CD4-positive, alpha-beta memory T cell (primary cell): ENCODE measurements around the gene FNBP1. TPM values are rescaled to one million over a fixed set of nuclear protein-coding genes. Genes with fewer than 3 reads are reported as not detected.

Source experiments
- CTCF ChIA-PET: fragments of 350-600 bp; sonication (Branson Sonifier 250); formaldehyde crosslinking; loops from one replicate; lab custom pipeline; 2021; ENCODE audit warnings: inconsistent platforms; ENCODE audit not compliant: partially characterized antibody; lab: Charles Lee
- POLR2A ChIA-PET: fragments of 350-600 bp; sonication (Branson Sonifier 250); formaldehyde crosslinking; loops from one replicate; lab custom pipeline; 2021; ENCODE audit not compliant: partially characterized antibody; lab: Charles Lee
- DNase-seq, 5 donors: peaks; one replicate each; pipeline versions ENCODE4 v3.0.0 to v3.0.0-alpha.2; 2020 to 2022; ENCODE audit warnings: mixed read lengths in 1 of 5
- H3K27ac ChIP-seq: one replicate; pipeline ENCODE4 v1.7.0; 2013; ENCODE audit warnings: low read depth, low read length
- H3K27me3 ChIP-seq: 2 replicates; pipeline ENCODE4 v1.7.0; 2013; ENCODE audit warnings: mild to moderate bottlenecking, low read length, moderate library complexity; ENCODE audit not compliant: insufficient read depth
- H3K36me3 ChIP-seq: 2 replicates; pipeline ENCODE4 v1.7.0; 2013; ENCODE audit warnings: mild to moderate bottlenecking, low read length, moderate library complexity; ENCODE audit not compliant: insufficient read depth
- H3K4me1 ChIP-seq: 2 replicates; pipeline ENCODE4 v1.7.0; 2013; ENCODE audit warnings: mild to moderate bottlenecking, low read length, moderate library complexity; ENCODE audit not compliant: insufficient read depth
- H3K4me3 ChIP-seq, 2 donors: one replicate each; pipeline ENCODE4 v1.7.0; 2013; ENCODE audit warnings: low read length in 2 of 2, mild to moderate bottlenecking in 1 of 2
- H3K9me3 ChIP-seq, 2 donors: one replicate each; pipeline ENCODE4 v1.7.0; 2013; ENCODE audit warnings: low read length in 2 of 2, control low read depth in 1 of 2; ENCODE audit not compliant: control insufficient read depth in 1 of 2
- H3K27ac Mint-ChIP-seq, 7 donors: one replicate each; pipeline ENCODE4 v1.8.0; 2020 to 2021; ENCODE audit warnings: mixed read lengths in 7 of 7, mild to moderate bottlenecking in 6 of 7, inconsistent platforms in 3 of 7, moderate library complexity in 3 of 7
- H3K27me3 Mint-ChIP-seq, 2 donors: one replicate each; pipeline ENCODE4 v1.8.0; 2020 to 2021; ENCODE audit warnings: mixed read lengths in 2 of 2
- H3K36me3 Mint-ChIP-seq, 2 donors: one replicate each; pipeline ENCODE4 v1.8.0; 2020 to 2021; ENCODE audit warnings: mixed read lengths in 2 of 2, inconsistent platforms in 1 of 2, mild to moderate bottlenecking in 1 of 2
- H3K4me1 Mint-ChIP-seq, 4 donors: one replicate each; pipeline ENCODE4 v1.8.0; 2020 to 2021; ENCODE audit warnings: mixed read lengths in 4 of 4, mild to moderate bottlenecking in 1 of 4
- H3K4me3 Mint-ChIP-seq, 8 donors: one replicate each; pipeline ENCODE4 v1.8.0; 2020 to 2021; ENCODE audit warnings: mixed read lengths in 8 of 8, mild to moderate bottlenecking in 7 of 8, moderate library complexity in 6 of 8, inconsistent platforms in 3 of 8
- H3K9me3 Mint-ChIP-seq, 8 donors: one replicate each; pipeline ENCODE4 v1.8.0; 2020 to 2021; ENCODE audit warnings: mixed read lengths in 8 of 8, mild to moderate bottlenecking in 5 of 8, inconsistent platforms in 3 of 8, moderate library complexity in 1 of 8
- intact Hi-C: fragments of 100-400 bp; cut with micrococcal nuclease; formaldehyde crosslinking; loops from one replicate; pipeline ENCODE4 v1.15.1; 2023
- polyA plus RNA-seq, 2 donors: library from polyadenylated mRNA; unstranded; fragments of 300-500 nt; fragmentation: Illumina TruSeq; gene quantifications; one replicate each; pipeline ENCODE4 v1.2.3, GENCODE V29; 2021
- total RNA-seq, 2 experiments: library from RNA; stranded (reverse); gene quantifications; one replicate each; pipeline ENCODE4 v1.2.3, GENCODE V29; 2021

The FNBP1 gene
- total and polyA plus RNA-seq, 4 experiments from 2014 or later = 143 to 202 (median 181) TPM

DNA sequence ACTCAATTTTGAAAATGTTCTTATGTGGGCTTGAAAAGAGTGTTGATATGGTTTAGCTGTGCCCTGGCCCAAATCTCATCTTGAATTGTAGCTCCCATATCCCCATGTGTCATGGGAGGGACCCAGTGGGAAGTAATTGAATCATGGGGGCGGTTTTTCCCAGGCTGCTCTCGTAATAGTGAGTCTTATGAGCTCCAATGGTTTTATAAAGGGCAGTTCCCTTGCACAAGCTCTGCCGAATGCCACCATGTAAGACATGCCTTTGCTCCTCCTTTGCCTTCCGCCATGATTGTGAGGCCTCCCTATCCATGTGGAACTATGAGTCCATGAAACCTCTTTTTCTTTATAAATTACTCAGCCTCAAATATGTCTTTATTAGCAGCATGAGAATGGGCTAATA lies 136.7 kb downstream of the FNBP1 start:
- Mint-ChIP-seq H3K27me3 (no peaks in the 10 kb centered on the region), H3K36me3 (peaks cover 57 to 76% of the 10 kb centered on the region in 2 donors), H3K4me3 (no peak overlapping the region), H3K4me1 (peaks cover 17 to 36% (median 23%) of the 10 kb centered on the region in 4 donors), H3K9me3 (no peaks in the 10 kb centered on the region), H3K27ac (peak overlapping the region in 4 of 7 donors; percentile 20 to 72 (median 46))
- no peak for DNase-seq
- no peaks in the 10 kb centered on the region for H3K4me1 ChIP-seq
- no peak overlapping the region for H3K27ac ChIP-seq
- POLR2A ChIA-PET = interaction anchor here (1.5 to 4.0 kb wide), 2 partner anchors 18 to 39 kb away, joined by 3 to 14 read pairs; no protein-coding TSS in a partner anchor
- H3K9me3 ChIP-seq = no peaks in the 10 kb centered on the region
- intact Hi-C loops = no loop called here
- H3K36me3 ChIP-seq = peaks cover 53% of the 10 kb centered on the region
- CTCF ChIA-PET = interaction anchor here (1.0 kb wide), 1 partner anchor 26 kb away, joined by 3 read pairs; no protein-coding TSS in a partner anchor
- H3K4me3 ChIP-seq = no peak overlapping the region
- H3K27me3 ChIP-seq = no peaks in the 10 kb centered on the region

GRCh38 chr9:129904734-129905133 lies 138.3 kb downstream of the FNBP1 start:
- H3K36me3 ChIP-seq = peaks cover 64% of the 10 kb centered on the region
- no peaks in the 10 kb centered on the region for H3K27me3 ChIP-seq
- Mint-ChIP-seq H3K4me3 (peak overlapping the region in 1 of 8 donors; percentile 63), H3K36me3 (peaks cover 62 to 79% of the 10 kb centered on the region in 2 donors), H3K4me1 (peaks cover 14 to 32% (median 17%) of the 10 kb centered on the region in 4 donors), H3K27ac (peak overlapping the region; percentile 33 to 88 (median 81)), H3K27me3 (no peaks in the 10 kb centered on the region), H3K9me3 (no peaks in the 10 kb centered on the region)
- no peak for DNase-seq
- intact Hi-C loops = no loop called here
- H3K9me3 ChIP-seq = no peaks in the 10 kb centered on the region
- no peak overlapping the region for H3K27ac ChIP-seq
- ChIA-PET CTCF (interaction anchor here (0.8 to 1.6 kb wide), 4 partner anchors 10 to 19 kb away, joined by 3 to 5 read pairs (median 4); no protein-coding TSS in a partner anchor), POLR2A (interaction anchor here (0.7 to 4.4 kb wide), 7 partner anchors 8 to 20 kb away, joined by 3 to 24 read pairs (median 4); no protein-coding TSS in a partner anchor)
- no peaks in the 10 kb centered on the region for H3K4me1 ChIP-seq
- no peak overlapping the region for H3K4me3 ChIP-seq

- H3K4me1 ChIP-seq = no peaks in the 10 kb centered on the region
- no peak overlapping the region for H3K4me3 ChIP-seq
- no peak overlapping the region for H3K27ac ChIP-seq
- POLR2A ChIA-PET = interaction anchor here (0.7 to 4.4 kb wide), 3 partner anchors 11 to 18 kb away, joined by 4 to 24 read pairs (median 5); no protein-coding TSS in a partner anchor
- CTCF ChIA-PET = interaction anchor here (0.6 to 1.3 kb wide), 3 partner anchors 11 to 119 kb away, joined by 3 to 5 read pairs (median 3); no protein-coding TSS in a partner anchor
- no peaks in the 10 kb centered on the region for H3K27me3 Mint-ChIP-seq
- intact Hi-C loops = no loop called here
- no peaks in the 10 kb centered on the region for H3K9me3 ChIP-seq
- no peaks in the 10 kb centered on the region for H3K9me3 Mint-ChIP-seq
- peaks cover 67 to 86% of the 10 kb centered on the region in 2 donors for H3K36me3 Mint-ChIP-seq
- H3K4me3 Mint-ChIP-seq = no peak overlapping the region
- H3K4me1 Mint-ChIP-seq = peaks cover 11 to 37% (median 27%) of the 10 kb centered on the region in 4 donors
- peaks cover 61% of the 10 kb centered on the region for H3K36me3 ChIP-seq
- no peaks in the 10 kb centered on the region for H3K27me3 ChIP-seq
- DNase-seq = no peak
- H3K27ac Mint-ChIP-seq = peak overlapping the region; percentile 15 to 87 (median 73)
These were observed 140.3 kb downstream of the FNBP1 start for GRCh38 chr9:129902740-129903134.

- H3K27ac Mint-ChIP-seq = peak overlapping the region; percentile 17 to 92 (median 80)
- CTCF ChIA-PET = interaction anchor here (0.8 to 1.3 kb wide), 2 partner anchors 12 to 17 kb away, joined by 3 read pairs; no protein-coding TSS in a partner anchor
- Histone ChIP-seq H3K27me3 (no peaks in the 10 kb centered on the region), H3K4me1 (peaks cover 1% of the 10 kb centered on the region), H3K9me3 (no peaks in the 10 kb centered on the region), H3K4me3 (no peak overlapping the region), H3K36me3 (peaks cover 58% of the 10 kb centered on the region), H3K27ac (no peak overlapping the region)
- H3K36me3 Mint-ChIP-seq = peaks cover 64 to 85% of the 10 kb centered on the region in 2 donors
- intact Hi-C loops = no loop called here
- POLR2A ChIA-PET = interaction anchor here (0.6 to 4.4 kb wide), 4 partner anchors 10 to 136 kb away, joined by 3 to 24 read pairs (median 4); no protein-coding TSS in a partner anchor
- H3K4me3 Mint-ChIP-seq = no peak overlapping the region
- no peaks in the 10 kb centered on the region for H3K9me3 Mint-ChIP-seq
- DNase-seq = no peak
- peaks cover 11 to 40% (median 27%) of the 10 kb centered on the region in 4 donors for H3K4me1 Mint-ChIP-seq
- H3K27me3 Mint-ChIP-seq = no peaks in the 10 kb centered on the region
These were observed 140.8 kb downstream of the FNBP1 start for GRCh38 chr9:129901993-129902739.

- H3K4me1 Mint-ChIP-seq = peaks cover 22 to 54% (median 38%) of the 10 kb centered on the region in 4 donors
- peak overlapping the region in 6 of 7 donors; percentile 61 to 84 (median 76) for H3K27ac Mint-ChIP-seq
- Histone ChIP-seq H3K27me3 (no peaks in the 10 kb centered on the region), H3K4me1 (peaks cover 18% of the 10 kb centered on the region), H3K9me3 (no peaks in the 10 kb centered on the region), H3K36me3 (peaks cover 48% of the 10 kb centered on the region), H3K4me3 (no peak overlapping the region), H3K27ac (no peak overlapping the region)
- intact Hi-C loops = no loop called here
- H3K36me3 Mint-ChIP-seq = peaks cover 66 to 87% of the 10 kb centered on the region in 2 donors
- no peak overlapping the region for H3K4me3 Mint-ChIP-seq
- ChIA-PET CTCF (no interaction called here), POLR2A (no interaction called here)
- no peak for DNase-seq
- no peaks in the 10 kb centered on the region for H3K27me3 Mint-ChIP-seq
- peaks cover 0 to 1% (median 0%) of the 10 kb centered on the region in 8 donors for H3K9me3 Mint-ChIP-seq
These were observed 142.5 kb downstream of the FNBP1 start for GRCh38 chr9:129900263-129901027.

GRCh38 chr9:129899620-129900019 lies 143.4 kb downstream of the FNBP1 start:
- Histone ChIP-seq H3K27me3 (no peaks in the 10 kb centered on the region), H3K27ac (no peak overlapping the region), H3K4me3 (no peak overlapping the region), H3K36me3 (peaks cover 48% of the 10 kb centered on the region), H3K4me1 (peaks cover 27% of the 10 kb centered on the region), H3K9me3 (no peaks in the 10 kb centered on the region)
- peak overlapping the region in 1 of 8 donors; percentile 46 for H3K4me3 Mint-ChIP-seq
- peaks cover 25 to 61% (median 39%) of the 10 kb centered on the region in 4 donors for H3K4me1 Mint-ChIP-seq
- peaks cover 63 to 87% of the 10 kb centered on the region in 2 donors for H3K36me3 Mint-ChIP-seq
- H3K9me3 Mint-ChIP-seq = peaks cover 0 to 1% (median 0%) of the 10 kb centered on the region in 8 donors
- CTCF ChIA-PET = no interaction called here
- no peak for DNase-seq
- H3K27me3 Mint-ChIP-seq = no peaks in the 10 kb centered on the region
- peak overlapping the region; percentile 61 to 84 (median 79) for H3K27ac Mint-ChIP-seq
- POLR2A ChIA-PET = no interaction called here
- intact Hi-C loops = no loop called here
